HEK293T (cell line): ENCODE results near the gene ZBTB47.
A peak's percentile ranks its signal among the peaks of the same experiment; 100 is the strongest.

Experiments used
- CTCF ChIA-PET: fragments of 350-600 bp; formaldehyde crosslinking; extraction: SDS; loops from one replicate; lab custom pipeline; 2021; ENCODE audit warnings: antibody characterized with exemption, inconsistent platforms; lab: Yijun Ruan, JAX
- POLR2A ChIA-PET: fragments of 350-600 bp; formaldehyde crosslinking; extraction: SDS; loops from one replicate; lab custom pipeline; 2020; ENCODE audit warnings: antibody characterized with exemption, inconsistent platforms; lab: Yijun Ruan, JAX
- DNase-seq: peaks from one replicate; pipeline ENCODE4 v3.0.0; 2012; ENCODE audit warnings: mixed read lengths; ENCODE audit errors: extremely low spot score
- ARNT ChIP-seq: fragments of 450-650 bp; IDR thresholded peaks from 2 replicates; pipeline ENCODE4 v1.6.1; 2017; ENCODE audit warnings: mild to moderate bottlenecking
- BHLHE40 ChIP-seq: fragments of 450-650 bp; IDR thresholded peaks from 2 replicates; pipeline ENCODE4 v1.6.1; 2016; ENCODE audit warnings: mild to moderate bottlenecking, moderate library complexity, borderline replicate concordance
- CTBP1 ChIP-seq: fragments of 450-650 bp; IDR thresholded peaks from 2 replicates; pipeline ENCODE4 v1.6.1; 2016; ENCODE audit warnings: borderline replicate concordance
- ELF4 ChIP-seq: fragments of 450-650 bp; IDR thresholded peaks from 2 replicates; pipeline ENCODE4 v1.6.1; 2017; ENCODE audit warnings: antibody characterized with exemption
- FOXA1 ChIP-seq: fragments of 450-650 bp; IDR thresholded peaks from 2 replicates; pipeline ENCODE4 v1.6.1; 2016; ENCODE audit warnings: mild to moderate bottlenecking
- FOXK2 ChIP-seq: fragments of 450-650 bp; IDR thresholded peaks from 2 replicates; pipeline ENCODE4 v1.6.1; 2016; ENCODE audit warnings: mild to moderate bottlenecking
- FOXM1 ChIP-seq: fragments of 450-650 bp; IDR thresholded peaks from 2 replicates; pipeline ENCODE4 v1.6.1; 2017; ENCODE audit warnings: mild to moderate bottlenecking, borderline replicate concordance
- HDGF ChIP-seq: fragments of 450-650 bp; IDR thresholded peaks from 2 replicates; pipeline ENCODE4 v1.6.1; 2017; ENCODE audit warnings: antibody characterized with exemption, borderline replicate concordance
- L3MBTL2 ChIP-seq: fragments of 450-650 bp; conservative IDR thresholded peaks from 2 replicates; pipeline ENCODE4 v1.6.1; 2016; ENCODE audit warnings: mild to moderate bottlenecking
- LEF1 ChIP-seq: fragments of 450-650 bp; IDR thresholded peaks from 2 replicates; pipeline ENCODE4 v1.6.1; 2017; ENCODE audit warnings: mild to moderate bottlenecking, borderline replicate concordance
- NFRKB ChIP-seq: fragments of 450-650 bp; IDR thresholded peaks from 2 replicates; pipeline ENCODE4 v1.6.1; 2016; ENCODE audit warnings: mild to moderate bottlenecking, moderate library complexity
- PKNOX1 ChIP-seq: fragments of 450-650 bp; IDR thresholded peaks from 2 replicates; pipeline ENCODE4 v1.6.1; 2016
- SP1 ChIP-seq: fragments of 450-650 bp; IDR thresholded peaks from 2 replicates; pipeline ENCODE4 v1.6.1; 2017
- SUZ12 ChIP-seq: fragments of 450-650 bp; IDR thresholded peaks from 2 replicates; pipeline ENCODE4 v1.6.1; 2016; ENCODE audit warnings: mild to moderate bottlenecking
- TARDBP ChIP-seq: fragments of 450-650 bp; IDR thresholded peaks from 2 replicates; pipeline ENCODE4 v1.6.1; 2016
- ZNF384 ChIP-seq: fragments of 450-650 bp; IDR thresholded peaks from 2 replicates; pipeline ENCODE4 v1.6.1; 2016

The ZBTB47 gene

DNA sequence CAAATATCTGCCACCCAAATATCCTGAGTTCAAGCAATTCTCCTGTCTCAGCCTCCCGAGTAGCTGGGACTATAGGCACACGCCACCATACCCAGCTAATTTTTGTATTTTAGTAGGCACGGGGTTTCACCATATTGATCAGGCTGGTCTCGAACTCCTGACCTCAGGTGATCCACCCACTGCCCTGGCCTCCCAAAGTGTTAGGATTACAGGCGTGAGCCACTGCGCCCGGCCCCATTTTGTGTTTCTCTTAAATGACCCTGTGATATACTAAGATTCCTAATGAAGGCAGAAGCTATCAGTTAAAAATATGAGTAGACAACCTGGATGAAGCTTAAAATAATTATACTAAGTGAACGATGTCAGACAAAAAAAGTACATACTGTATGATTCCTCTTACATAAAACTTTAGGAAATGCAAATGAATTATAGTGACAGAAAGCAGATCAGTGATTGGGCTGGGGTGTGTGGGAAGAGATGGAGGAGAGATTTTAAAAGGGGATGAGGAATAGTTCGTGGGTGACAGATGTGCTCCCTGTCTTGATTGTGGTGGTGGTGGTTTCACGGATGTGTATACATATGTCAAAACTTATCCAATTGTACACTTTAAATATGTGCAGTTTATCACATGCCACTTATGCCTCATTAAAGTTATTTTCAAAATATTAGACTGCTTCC lies 28.0 kb downstream of the ZBTB47 start:
- CTCF ChIA-PET: no interaction called here
- no peak for DNase-seq
- TF ChIP-seq NFRKB (no peak), HDGF (no peak), FOXM1 (no peak), CTBP1 (no peak), FOXA1 (no peak), TARDBP (no peak), SP1 (no peak), SUZ12 (no peak), ARNT (no peak), ZNF384 (no peak), PKNOX1 (no peak), L3MBTL2 (no peak), LEF1 (no peak), BHLHE40 (no peak)
- POLR2A ChIA-PET: no interaction called here

DNA sequence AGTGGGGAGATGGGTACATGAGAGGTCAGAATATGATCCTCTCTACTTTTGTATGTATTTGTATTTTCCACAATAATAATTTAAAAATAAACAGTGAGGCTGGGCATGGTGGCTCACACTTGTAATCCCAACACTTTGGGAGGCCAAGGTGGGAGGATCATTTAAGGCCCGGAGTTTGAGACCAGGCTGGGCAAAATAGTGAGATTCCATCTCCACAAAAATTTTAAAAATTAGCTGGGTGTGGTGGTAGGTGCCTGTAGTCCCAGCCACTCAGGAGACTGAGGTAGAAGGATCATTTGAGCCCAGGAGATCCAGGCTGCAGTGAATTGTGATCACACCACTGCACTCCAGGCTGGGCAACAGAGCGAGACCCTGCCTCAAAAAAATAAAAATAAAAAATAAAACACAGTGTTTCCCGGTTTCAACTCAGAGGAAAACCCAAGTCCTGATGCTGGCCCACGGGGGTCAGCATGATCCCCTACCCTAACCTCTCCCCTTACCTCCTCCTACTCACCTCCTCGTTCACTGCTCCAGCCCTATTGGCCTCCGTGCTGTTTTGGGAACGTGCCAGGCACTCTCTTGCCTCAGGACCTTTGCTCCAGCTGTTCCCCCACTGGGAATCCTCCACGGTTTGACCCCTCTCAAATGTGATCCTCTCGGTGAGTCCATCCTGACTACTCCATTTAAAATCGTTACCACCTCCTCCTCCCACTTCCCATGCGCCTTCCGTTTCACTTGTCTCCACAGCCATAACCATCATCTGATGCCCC lies 29.0 kb downstream of the ZBTB47 start:
- TF ChIP-seq HDGF (no peak), ELF4 (no peak), CTBP1 (no peak)
- POLR2A ChIA-PET: no interaction called here
- DNase-seq: no peak
- CTCF ChIA-PET: no interaction called here

GRCh38 chr3:42683875-42684598 lies 30.5 kb downstream of the ZBTB47 start:
- DNase-seq: peak; percentile 61
- ChIA-PET CTCF (interaction anchor here (0.6 kb wide), 1 partner anchor 135 kb away, joined by 3 read pairs; no protein-coding TSS in a partner anchor), POLR2A (no interaction called here)
- no peak for TF ChIP-seq ELF4
- TF ChIP-seq TARDBP: no peak
- TF ChIP-seq L3MBTL2: no peak
- no peak for TF ChIP-seq FOXA1
- no peak for TF ChIP-seq FOXK2
- no peak for TF ChIP-seq ARNT
- no peak for TF ChIP-seq FOXM1
- no peak for TF ChIP-seq LEF1
- TF ChIP-seq NFRKB: no peak
- TF ChIP-seq HDGF: no peak
- TF ChIP-seq SP1: no peak
- TF ChIP-seq ZNF384: no peak
- TF ChIP-seq SUZ12: no peak
- no peak for TF ChIP-seq CTBP1
- no peak for TF ChIP-seq BHLHE40
- no peak for TF ChIP-seq PKNOX1

DNA sequence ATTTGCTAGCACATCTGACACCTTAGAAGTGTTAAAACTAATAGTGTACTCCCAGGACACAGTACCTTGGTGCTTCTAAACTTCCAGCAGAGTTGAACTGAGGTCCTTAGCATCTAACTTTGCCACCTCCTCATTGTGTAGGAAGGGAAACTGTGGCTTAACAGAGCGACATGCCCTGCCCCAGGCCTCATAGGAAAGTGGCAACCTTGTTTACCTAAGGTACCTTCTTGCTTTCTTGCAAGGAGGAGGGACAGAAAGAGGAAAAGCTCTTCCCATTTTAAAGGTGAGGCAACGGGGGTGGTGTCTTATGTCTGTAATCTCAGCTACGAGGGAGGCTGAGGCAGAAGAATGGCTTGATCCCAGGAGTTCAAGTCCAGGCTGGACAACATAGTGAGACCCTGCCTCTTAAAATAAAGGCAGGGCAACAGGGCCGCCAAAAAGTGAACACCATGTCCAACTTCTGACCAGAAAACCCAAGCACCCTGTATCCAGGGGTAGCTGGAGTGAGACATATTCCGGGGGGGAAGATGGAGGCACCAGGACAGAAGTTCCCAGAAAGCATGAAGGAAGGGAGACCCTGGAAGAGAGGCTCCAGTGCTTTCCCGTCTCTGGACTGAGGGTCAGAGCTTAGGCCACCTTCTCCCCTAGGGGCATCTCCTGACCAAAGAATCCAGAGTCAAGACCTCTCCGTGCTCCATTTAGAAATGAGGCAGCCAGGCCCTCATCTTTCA lies 31.3 kb downstream of the ZBTB47 start:
- ChIA-PET CTCF (no interaction called here), POLR2A (no interaction called here)
- no peak for TF ChIP-seq FOXA1
- no peak for TF ChIP-seq SUZ12
- no peak for TF ChIP-seq HDGF
- no peak for TF ChIP-seq FOXK2
- TF ChIP-seq BHLHE40: no peak
- TF ChIP-seq L3MBTL2: no peak
- TF ChIP-seq ARNT: no peak
- TF ChIP-seq TARDBP: no peak
- no peak for TF ChIP-seq ZNF384
- no peak for TF ChIP-seq SP1
- DNase-seq: no peak

- TF ChIP-seq SUZ12 (no peak), ZNF384 (no peak), FOXM1 (no peak), HDGF (no peak), ARNT (no peak), BHLHE40 (no peak), ELF4 (no peak), SP1 (no peak), CTBP1 (no peak), NFRKB (no peak), TARDBP (no peak), PKNOX1 (no peak), FOXK2 (no peak), FOXA1 (no peak), LEF1 (no peak), L3MBTL2 (no peak)
- POLR2A ChIA-PET: no interaction called here
- CTCF ChIA-PET: no interaction called here
- DNase-seq: no peak
Measured at GRCh38 chr3:42685363-42685881, 31.9 kb downstream of the ZBTB47 start, which contains the start of gene KLHL40. Gene KLHL40 (plus strand): TSS chr3:42685537. CDS start chr3:42685619, 82 bp downstream.
